OCI-LY3 (cell line): ENCODE data around the gene URB1.

Source experiments
- CTCF ChIP-seq: fragments of 200-600, 300-600 bp; sonication (generic); IDR thresholded peaks from 2 replicates; pipeline ENCODE4 v1.5.1; 2014; ENCODE audit warnings: antibody characterized with exemption, low read length, low read depth
- EZH2phosphoT487 ChIP-seq: fragments of 200-600 bp; shearing (Covaris generic); IDR thresholded peaks from 2 replicates; pipeline ENCODE4 v1.6.1; 2018; ENCODE audit warnings: antibody characterized with exemption, mixed run types, low read depth

- TF ChIP-seq CTCF (no peak), EZH2phosphoT487 (no peak)
Measured at GRCh38 chr21:32424191-32424535, 31.4 kb upstream of the URB1 start.
